Adipocyte (in vitro differentiated cells): Measurements from ENCODE around the gene ZSCAN31.
"Not testable (repeated sequence)": the region's sequence is repeated elsewhere in the genome, so short reads cannot be mapped to it uniquely, and the experiment has no call there.

Source experiments
- DNase-seq: peaks from one replicate; pipeline ENCODE4 v3.0.0-alpha.2; 2015; ENCODE audit warnings: low read depth
- H3K27me3 ChIP-seq: replicated peaks from 2 replicates; pipeline ENCODE4 v1.7.0; 2013; ENCODE audit warnings: mild to moderate bottlenecking, low read length, moderate library complexity; ENCODE audit not compliant: control insufficient read depth, insufficient read depth
- H3K36me3 ChIP-seq: 2 replicates; pipeline ENCODE4 v1.7.0; 2013; ENCODE audit warnings: low read length, mild to moderate bottlenecking, moderate library complexity; ENCODE audit not compliant: control insufficient read depth, insufficient read depth, severe bottlenecking
- H3K4me1 ChIP-seq: 2 replicates; pipeline ENCODE4 v1.7.0; 2013; ENCODE audit warnings: mild to moderate bottlenecking, low read length, moderate library complexity; ENCODE audit not compliant: control insufficient read depth, insufficient read depth
- H3K4me3 ChIP-seq: 2 replicates; pipeline ENCODE4 v1.7.0; 2013; ENCODE audit warnings: mild to moderate bottlenecking, low read length, moderate library complexity
- H3K9ac ChIP-seq: 2 replicates; pipeline ENCODE4 v1.7.0; 2013; ENCODE audit warnings: mild to moderate bottlenecking, low read length, moderate library complexity
- H3K9me3 ChIP-seq: 2 replicates; pipeline ENCODE4 v1.7.0; 2013; ENCODE audit warnings: mild to moderate bottlenecking, low read length, moderate library complexity; ENCODE audit not compliant: control insufficient read depth

ZSCAN31 gene

GRCh38 chr6:28368522-28368921, 32.6 kb upstream of the ZSCAN31 start:
- Histone ChIP-seq H3K9me3 (no peaks in the 10 kb centered on the region), H3K36me3 (peaks cover 29% of the 10 kb centered on the region)
- DNase-seq = no peak

GRCh38 chr6:28365590-28365989, 29.6 kb upstream of the ZSCAN31 start:
- not testable (repeated sequence) for H3K4me1 ChIP-seq, H3K4me3 ChIP-seq, H3K9me3 ChIP-seq, H3K9ac ChIP-seq, DNase-seq, H3K27me3 ChIP-seq
- H3K36me3 ChIP-seq = peaks cover 31% of the 10 kb centered on the region

More at GRCh38 chr6:28368522-28368921, 32.6 kb upstream of the ZSCAN31 start:
- H3K4me1 ChIP-seq = no peaks in the 10 kb centered on the region
- H3K9ac ChIP-seq = no peak overlapping the region
- no peaks in the 10 kb centered on the region for H3K27me3 ChIP-seq
- no peak overlapping the region for H3K4me3 ChIP-seq

GRCh38 chr6:28360961-28361360, 25.0 kb upstream of the ZSCAN31 start:
- no peaks in the 10 kb centered on the region for H3K27me3 ChIP-seq
- peaks cover 29% of the 10 kb centered on the region for H3K36me3 ChIP-seq
- H3K9ac ChIP-seq = no peak overlapping the region
- no peaks in the 10 kb centered on the region for H3K4me1 ChIP-seq
- H3K4me3 ChIP-seq = no peak overlapping the region
- no peaks in the 10 kb centered on the region for H3K9me3 ChIP-seq
- DNase-seq = no peak

GRCh38 chr6:28359562-28359961, 23.6 kb upstream of the ZSCAN31 start:
- not testable (repeated sequence) for H3K4me1 ChIP-seq, H3K9me3 ChIP-seq, H3K27me3 ChIP-seq, H3K9ac ChIP-seq, H3K4me3 ChIP-seq, DNase-seq
- H3K36me3 ChIP-seq = peaks cover 17% of the 10 kb centered on the region

- no peak overlapping the region for H3K4me3 ChIP-seq
- peak overlapping the region; percentile 0 for H3K9ac ChIP-seq
- peaks cover 4% of the 10 kb centered on the region for H3K36me3 ChIP-seq
- no peak for DNase-seq
- no peaks in the 10 kb centered on the region for H3K9me3 ChIP-seq
- H3K4me1 ChIP-seq = peaks cover 6% of the 10 kb centered on the region
- no peaks in the 10 kb centered on the region for H3K27me3 ChIP-seq
These were observed 21.1 kb upstream of the ZSCAN31 start for GRCh38 chr6:28357036-28357435.

- H3K36me3 ChIP-seq = peaks cover 4% of the 10 kb centered on the region
- H3K9me3 ChIP-seq = no peaks in the 10 kb centered on the region
- no peak for DNase-seq
- H3K4me3 ChIP-seq = no peak overlapping the region
- no peaks in the 10 kb centered on the region for H3K27me3 ChIP-seq
- peaks cover 6% of the 10 kb centered on the region for H3K4me1 ChIP-seq
- peak overlapping the region; percentile 77 for H3K9ac ChIP-seq
These were observed 20.7 kb upstream of the ZSCAN31 start for GRCh38 chr6:28356666-28357020.

GRCh38 chr6:28355743-28356665, 20.1 kb upstream of the ZSCAN31 start:
- DNase-seq = peak; percentile 95
- peaks cover 7% of the 10 kb centered on the region for H3K4me1 ChIP-seq
- H3K9ac ChIP-seq = peak overlapping the region; percentile 77
- H3K27me3 ChIP-seq = no peaks in the 10 kb centered on the region
- H3K9me3 ChIP-seq = no peaks in the 10 kb centered on the region
- peak overlapping the region; percentile 84 for H3K4me3 ChIP-seq
- H3K36me3 ChIP-seq = peaks cover 4% of the 10 kb centered on the region

- Histone ChIP-seq H3K4me3 (peak overlapping the region; percentile 84), H3K4me1 (peaks cover 14% of the 10 kb centered on the region), H3K36me3 (peaks cover 4% of the 10 kb centered on the region), H3K27me3 (no peaks in the 10 kb centered on the region), H3K9me3 (no peaks in the 10 kb centered on the region), H3K9ac (peak overlapping the region; percentile 77)
- no peak for DNase-seq
These were observed 19.0 kb upstream of the ZSCAN31 start for GRCh38 chr6:28354688-28355554.

GRCh38 chr6:28353981-28354676, 18.2 kb upstream of the ZSCAN31 start:
- Histone ChIP-seq H3K9me3 (no peaks in the 10 kb centered on the region), H3K27me3 (no peaks in the 10 kb centered on the region), H3K36me3 (no peaks in the 10 kb centered on the region), H3K4me1 (peaks cover 14% of the 10 kb centered on the region), H3K4me3 (no peak overlapping the region), H3K9ac (no peak overlapping the region)
- no peak for DNase-seq

GRCh38 chr6:28353356-28353755, 17.4 kb upstream of the ZSCAN31 start:
- Histone ChIP-seq H3K36me3 (no peaks in the 10 kb centered on the region), H3K4me1 (peaks cover 14% of the 10 kb centered on the region)

GRCh38 chr6:28351493-28351925, 15.6 kb upstream of the ZSCAN31 start:
- H3K4me1 ChIP-seq = peaks cover 14% of the 10 kb centered on the region
- H3K4me3 ChIP-seq = peak overlapping the region; percentile 97
- H3K9ac ChIP-seq = no peak overlapping the region
- H3K9me3 ChIP-seq = no peaks in the 10 kb centered on the region
- H3K27me3 ChIP-seq = peaks cover 7% of the 10 kb centered on the region
- no peak for DNase-seq
- no peaks in the 10 kb centered on the region for H3K36me3 ChIP-seq

More at GRCh38 chr6:28353356-28353755, 17.4 kb upstream of the ZSCAN31 start:
- no peaks in the 10 kb centered on the region for H3K27me3 ChIP-seq
- H3K9ac ChIP-seq = no peak overlapping the region
- no peak overlapping the region for H3K4me3 ChIP-seq
- no peak for DNase-seq
- H3K9me3 ChIP-seq = no peaks in the 10 kb centered on the region
